ENCODE measurements around the gene FAM83D. TPM values are rescaled to one million over a fixed set of nuclear protein-coding genes. Genes with fewer than 3 reads are reported as not detected.

FAM83D gene
- total RNA-seq, 1 experiment from 2014 or later, result 18.4 TPM

- no TSS peak for BruUV-seq (replicated peaks)
- H3K4me1 Mint-ChIP-seq (ENCODE audit: insufficient read depth, unreplicated experiment), result peaks cover 37% of the 10 kb centered on the region
- intact Hi-C loops (cut with micrococcal nuclease), result no loop called here
These were observed 5.8 kb downstream of the FAM83D start for GRCh38 chr20:38931984-38932383.

DNA sequence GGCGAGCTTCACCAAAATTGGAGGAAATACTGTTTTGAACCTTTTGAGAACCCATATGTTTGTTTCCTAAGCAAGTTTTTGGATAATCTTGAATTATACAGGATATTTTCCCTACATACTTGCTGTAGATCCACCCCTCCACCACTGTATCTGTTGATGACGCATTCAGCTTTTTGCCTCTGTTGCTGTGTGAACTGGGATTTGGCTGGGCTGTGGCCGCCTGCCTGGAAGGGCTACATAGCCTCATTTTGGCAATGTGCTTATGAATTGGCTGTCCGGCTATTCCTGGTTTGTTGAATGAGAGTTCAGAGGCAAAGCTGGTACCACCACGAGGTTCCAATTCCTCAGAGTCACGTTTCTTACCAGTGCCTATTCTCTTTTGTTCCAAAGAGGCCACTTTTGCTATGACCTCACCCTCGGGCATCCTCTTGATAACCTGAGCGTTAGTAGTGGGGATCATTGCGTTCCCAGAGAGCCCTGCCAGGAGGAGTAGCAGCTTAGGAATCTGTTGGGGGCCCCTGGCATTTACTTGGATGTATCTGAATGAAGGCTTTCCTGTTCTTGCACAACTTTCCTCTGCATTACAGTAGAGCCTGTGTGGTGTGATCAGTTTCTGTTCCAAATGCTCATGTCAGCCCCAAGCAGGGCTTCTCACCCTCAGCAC lies 6.4 kb downstream of the FAM83D start:
- CTCF ChIA-PET, result interaction anchor here (0.6 to 15.2 kb wide), 8 partner anchors 14 to 283 kb away, joined by 3 to 132 read pairs (median 4); partner anchors contain the start of gene DHX35
- no TSS peak for BruUV-seq (replicated peaks)
- DNase-seq (ENCODE audit: unreplicated experiment), result peak; percentile 67

More at GRCh38 chr20:38931984-38932383, 5.8 kb downstream of the FAM83D start:
- no peak for DNase-seq (ENCODE audit: unreplicated experiment)
- CTCF ChIA-PET, result interaction anchor here (0.8 to 15.2 kb wide), 9 partner anchors 10 to 282 kb away, joined by 3 to 132 read pairs (median 4); partner anchors contain the start of gene DHX35
- POLR2A ChIA-PET, result interaction anchor here (0.7 to 2.4 kb wide), 6 partner anchors 12 to 183 kb away, joined by 3 to 25 read pairs (median 5); partner anchors contain the start of genes ACTR5 and DHX35
- peak overlapping the region; percentile 81 for H3K27ac Mint-ChIP-seq (ENCODE audit: low read depth, unreplicated experiment)
- no peaks in the 10 kb centered on the region for H3K27me3 Mint-ChIP-seq (ENCODE audit: insufficient read depth, unreplicated experiment)
- H3K36me3 Mint-ChIP-seq (ENCODE audit: insufficient read depth, unreplicated experiment), result no peaks in the 10 kb centered on the region
- TF ChIP-seq CTCF (IDR thresholded peaks at IDR 0.05; ENCODE audit: unreplicated experiment), result no peak
- no peak overlapping the region for H3K4me3 Mint-ChIP-seq (ENCODE audit: unreplicated experiment)
- no peaks in the 10 kb centered on the region for H3K9me3 Mint-ChIP-seq (ENCODE audit: unreplicated experiment)

GRCh38 chr20:38934530-38934929 lies 8.3 kb downstream of the FAM83D start:
- ChIA-PET CTCF (interaction anchor here (0.6 to 1.9 kb wide), 13 partner anchors 8 to 301 kb away, joined by 3 to 9 read pairs (median 3); partner anchors contain the start of gene DHX35), POLR2A (interaction anchor here (0.6 to 1.8 kb wide), 3 partner anchors 28 to 290 kb away, joined by 3 to 6 read pairs (median 4); partner anchors contain the start of gene DHX35)
- TF ChIP-seq CTCF (IDR thresholded peaks at IDR 0.05; ENCODE audit: unreplicated experiment), result no peak
- no peaks in the 10 kb centered on the region for H3K27me3 Mint-ChIP-seq (ENCODE audit: insufficient read depth, unreplicated experiment)
- no peak for DNase-seq (ENCODE audit: unreplicated experiment)
- no peaks in the 10 kb centered on the region for H3K9me3 Mint-ChIP-seq (ENCODE audit: unreplicated experiment)
- H3K4me1 Mint-ChIP-seq (ENCODE audit: insufficient read depth, unreplicated experiment), result peaks cover 34% of the 10 kb centered on the region
- intact Hi-C loops (cut with micrococcal nuclease), result no loop called here
- H3K27ac Mint-ChIP-seq (ENCODE audit: low read depth, unreplicated experiment), result no peak overlapping the region
- no peak overlapping the region for H3K4me3 Mint-ChIP-seq (ENCODE audit: unreplicated experiment)
- BruUV-seq (replicated peaks), result no TSS peak
- H3K36me3 Mint-ChIP-seq (ENCODE audit: insufficient read depth, unreplicated experiment), result peaks cover 11% of the 10 kb centered on the region

More for the DNA sequence above, 6.4 kb downstream of the FAM83D start:
- Mint-ChIP-seq H3K36me3 (ENCODE audit: insufficient read depth, unreplicated experiment) (no peaks in the 10 kb centered on the region), H3K4me1 (ENCODE audit: insufficient read depth, unreplicated experiment) (peaks cover 37% of the 10 kb centered on the region), H3K4me3 (ENCODE audit: unreplicated experiment) (peak overlapping the region; percentile 46), H3K9me3 (ENCODE audit: unreplicated experiment) (no peaks in the 10 kb centered on the region), H3K27me3 (ENCODE audit: insufficient read depth, unreplicated experiment) (no peaks in the 10 kb centered on the region), H3K27ac (ENCODE audit: low read depth, unreplicated experiment) (peak overlapping the region; percentile 81)
- POLR2A ChIA-PET, result interaction anchor here (0.7 to 2.4 kb wide), 8 partner anchors 13 to 1646 kb away, joined by 3 to 25 read pairs (median 4); partner anchors contain the start of genes ACTR5 and DHX35
- TF ChIP-seq CTCF (IDR thresholded peaks at IDR 0.05; ENCODE audit: unreplicated experiment), result no peak
- intact Hi-C loops (cut with micrococcal nuclease), result no loop called here

- no peak overlapping the region for H3K4me3 Mint-ChIP-seq (ENCODE audit: unreplicated experiment)
These were observed 9.1 kb downstream of the FAM83D start for GRCh38 chr20:38935285-38935684.

More at GRCh38 chr20:38935285-38935684, 9.1 kb downstream of the FAM83D start:
- H3K9me3 Mint-ChIP-seq (ENCODE audit: unreplicated experiment), result no peaks in the 10 kb centered on the region
- peak; percentile 31 for TF ChIP-seq CTCF (IDR thresholded peaks at IDR 0.05; ENCODE audit: unreplicated experiment)
- H3K27ac Mint-ChIP-seq (ENCODE audit: low read depth, unreplicated experiment), result peak overlapping the region; percentile 74
- no TSS peak for BruUV-seq (replicated peaks)
- peaks cover 29% of the 10 kb centered on the region for H3K4me1 Mint-ChIP-seq (ENCODE audit: insufficient read depth, unreplicated experiment)
- no peaks in the 10 kb centered on the region for H3K27me3 Mint-ChIP-seq (ENCODE audit: insufficient read depth, unreplicated experiment)
- H3K36me3 Mint-ChIP-seq (ENCODE audit: insufficient read depth, unreplicated experiment), result peaks cover 11% of the 10 kb centered on the region
- CTCF ChIA-PET, result interaction anchor here (1.7 to 1.9 kb wide), 2 partner anchors 185 to 286 kb away, joined by 3 to 9 read pairs; no protein-coding TSS in a partner anchor
- intact Hi-C loops (cut with micrococcal nuclease), result no loop called here
- POLR2A ChIA-PET, result interaction anchor here (1.7 to 2.4 kb wide), 2 partner anchors 7 to 27 kb away, joined by 5 to 15 read pairs; partner anchors contain the start of gene DHX35
- peak; percentile 62 for DNase-seq (ENCODE audit: unreplicated experiment)
